ENCODE results near the gene PRR13. TPM values are rescaled to one million over a fixed set of nuclear protein-coding genes. Genes with fewer than 3 reads are reported as not detected.

PRR13 gene
- total RNA-seq, 2 experiments from 2014 or later = 83.9 to 230 TPM

DNA sequence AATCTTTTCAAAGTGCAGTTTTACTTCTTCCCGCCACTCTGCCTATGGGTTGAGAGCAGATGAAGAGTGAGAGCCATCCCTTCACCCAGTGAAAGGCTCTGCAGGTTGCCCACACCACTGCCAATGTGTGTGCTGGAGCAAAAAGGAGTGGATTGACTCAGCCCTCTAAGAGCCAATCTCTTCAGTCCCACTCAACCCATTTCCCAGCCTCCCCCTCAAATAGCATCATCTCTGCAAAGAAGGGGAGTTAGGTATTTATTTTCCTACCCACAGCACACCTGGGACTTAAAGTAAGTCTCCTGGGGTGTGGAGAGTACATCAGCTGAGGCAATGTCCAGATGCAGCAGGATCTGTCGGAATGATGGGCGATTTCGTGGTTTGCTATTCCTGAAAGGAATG, 42.4 kb downstream of the PRR13 start:
- Histone ChIP-seq H3K4me3 (ENCODE audit: low read depth, low read length, poor library complexity, severe bottlenecking) (no peak overlapping the region), H3K79me2 (ENCODE audit: insufficient read depth, low read depth, low read length) (no peaks in the 10 kb centered on the region; the same call in 1 of the 2 replicates), H3K4me1 (ENCODE audit: insufficient read depth, low read length, poor library complexity, severe bottlenecking) (no peaks in the 10 kb centered on the region), H3K36me3 (ENCODE audit: insufficient read depth, low read length) (peaks cover 90% of the 10 kb centered on the region), H3K27ac (ENCODE audit: low read depth, low read length, poor library complexity, severe bottlenecking) (no peak overlapping the region), H3K9me3 (ENCODE audit: low read length) (no peaks in the 10 kb centered on the region), H4K20me1 (ENCODE audit: insufficient read depth, low read length) (peaks cover 4% of the 10 kb centered on the region; the same call in 1 of the 2 replicates), H3K4me2 (ENCODE audit: low read length) (no peak overlapping the region), H3K9me2 (ENCODE audit: insufficient read depth, low read length) (no peaks in the 10 kb centered on the region), H2AFZ (ENCODE audit: low read length) (no peak overlapping the region)
- intact Hi-C loops (cut with micrococcal nuclease; ENCODE audit: unreplicated experiment) = no loop called here
- CTCF ChIA-PET (ENCODE audit: unreplicated experiment) = no interaction called here
- POLR2A ChIA-PET = interaction anchor here (0.9 to 1.1 kb wide), 2 partner anchors 8 to 11 kb away, joined by 3 read pairs; no protein-coding TSS in a partner anchor
- BruUV-seq (replicated peaks) = no TSS peak
- no peak for TF ChIP-seq EZH2phosphoT487 (IDR thresholded peaks at IDR 0.05; ENCODE audit: borderline replicate concordance, low read depth, low read length)
- TF ChIP-seq, protein P1, sequence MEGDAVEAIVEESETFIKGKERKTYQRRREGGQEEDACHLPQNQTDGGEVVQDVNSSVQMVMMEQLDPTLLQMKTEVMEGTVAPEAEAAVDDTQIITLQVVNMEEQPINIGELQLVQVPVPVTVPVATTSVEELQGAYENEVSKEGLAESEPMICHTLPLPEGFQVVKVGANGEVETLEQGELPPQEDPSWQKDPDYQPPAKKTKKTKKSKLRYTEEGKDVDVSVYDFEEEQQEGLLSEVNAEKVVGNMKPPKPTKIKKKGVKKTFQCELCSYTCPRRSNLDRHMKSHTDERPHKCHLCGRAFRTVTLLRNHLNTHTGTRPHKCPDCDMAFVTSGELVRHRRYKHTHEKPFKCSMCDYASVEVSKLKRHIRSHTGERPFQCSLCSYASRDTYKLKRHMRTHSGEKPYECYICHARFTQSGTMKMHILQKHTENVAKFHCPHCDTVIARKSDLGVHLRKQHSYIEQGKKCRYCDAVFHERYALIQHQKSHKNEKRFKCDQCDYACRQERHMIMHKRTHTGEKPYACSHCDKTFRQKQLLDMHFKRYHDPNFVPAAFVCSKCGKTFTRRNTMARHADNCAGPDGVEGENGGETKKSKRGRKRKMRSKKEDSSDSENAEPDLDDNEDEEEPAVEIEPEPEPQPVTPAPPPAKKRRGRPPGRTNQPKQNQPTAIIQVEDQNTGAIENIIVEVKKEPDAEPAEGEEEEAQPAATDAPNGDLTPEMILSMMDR (conservative IDR thresholded peaks at IDR 0.05; ENCODE audit: low read length) = no peak
- DNase-seq (ENCODE audit: low spot score) = no peak

DNA sequence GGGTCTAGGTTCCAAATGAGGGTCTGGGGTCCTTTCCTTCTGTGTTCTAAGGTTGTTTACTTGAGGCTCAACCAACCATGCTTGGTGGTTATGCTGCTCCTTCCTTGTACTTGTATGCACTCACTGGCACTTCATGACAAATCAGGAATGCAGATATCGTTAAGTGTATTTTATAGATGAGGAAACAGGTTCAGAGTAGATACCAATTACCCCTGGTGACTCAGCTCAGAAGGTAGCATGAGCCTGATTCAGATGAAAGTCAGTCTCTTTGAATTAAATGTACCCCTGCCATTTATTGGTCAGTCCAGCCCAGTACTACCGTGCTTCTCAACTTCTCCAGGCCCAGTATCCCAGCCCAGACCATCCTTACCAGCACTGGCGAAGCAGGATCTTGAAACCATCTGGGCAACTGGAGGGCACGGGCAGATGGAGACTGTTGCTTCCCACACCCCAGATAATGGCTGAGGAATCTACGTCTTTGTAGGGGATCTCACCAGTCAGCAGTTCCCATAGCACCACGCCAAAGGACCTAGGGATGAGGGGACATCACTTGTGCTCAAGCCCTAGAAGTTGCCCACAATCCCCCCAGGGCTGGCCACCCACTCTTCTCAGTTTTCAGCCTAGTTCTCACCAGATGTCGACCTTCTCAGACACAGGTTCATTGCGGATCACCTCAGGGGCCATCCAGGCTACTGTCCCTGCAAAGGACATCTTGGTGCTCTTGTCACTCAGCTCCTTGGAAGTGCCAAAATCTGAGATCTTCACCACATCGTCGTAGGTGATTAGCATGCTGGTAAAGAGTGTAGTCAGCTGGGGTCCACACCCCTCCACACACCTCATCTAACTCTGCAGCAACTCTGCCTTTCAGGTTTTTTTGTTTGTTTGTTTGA, 43.4 kb downstream of the PRR13 start:
- Histone ChIP-seq H3K4me1 (ENCODE audit: insufficient read depth, low read length, poor library complexity, severe bottlenecking) (no peaks in the 10 kb centered on the region), H3K79me2 (ENCODE audit: insufficient read depth, low read depth, low read length) (no peaks in the 10 kb centered on the region), H2AFZ (ENCODE audit: low read length) (no peak overlapping the region), H4K20me1 (ENCODE audit: insufficient read depth, low read length) (peaks cover 4% of the 10 kb centered on the region; the same call in 1 of the 2 replicates), H3K4me2 (ENCODE audit: low read length) (no peak overlapping the region), H3K36me3 (ENCODE audit: insufficient read depth, low read length) (peaks cover 81% of the 10 kb centered on the region), H3K27ac (ENCODE audit: low read depth, low read length, poor library complexity, severe bottlenecking) (no peak overlapping the region), H3K9me3 (ENCODE audit: low read length) (no peaks in the 10 kb centered on the region), H3K9me2 (ENCODE audit: insufficient read depth, low read length) (no peaks in the 10 kb centered on the region), H3K4me3 (ENCODE audit: low read depth, low read length, poor library complexity, severe bottlenecking) (no peak overlapping the region)
- ChIA-PET POLR2A (no interaction called here), CTCF (ENCODE audit: unreplicated experiment) (no interaction called here)
- DNase-seq (ENCODE audit: low spot score) = no peak
- intact Hi-C loops (cut with micrococcal nuclease; ENCODE audit: unreplicated experiment) = no loop called here
- BruUV-seq (replicated peaks) = TSS peak; percentile 3
- TF ChIP-seq, protein P1 (conservative IDR thresholded peaks at IDR 0.05; ENCODE audit: low read length) = no peak
- TF ChIP-seq EZH2phosphoT487 (IDR thresholded peaks at IDR 0.05; ENCODE audit: borderline replicate concordance, low read depth, low read length) = no peak
